ENCODE measurements around the gene ATP6V1G2.

The ATP6V1G2 gene

GRCh38 chr6:31548544-31548873, 2.1 kb upstream of the ATP6V1G2 start:
- DNase-seq (ENCODE audit: low read depth in 3 of 3) = no peak

GRCh38 chr6:31547727-31548543, 1.5 kb upstream of the ATP6V1G2 start:
- no peak for DNase-seq (ENCODE audit: low read depth in 3 of 3)

- peak; percentile 82 to 92 (median 88) for DNase-seq (ENCODE audit: low read depth in 3 of 3)
Observed at GRCh38 chr6:31546958-31547726, 734 bp upstream of the ATP6V1G2 start, which contains the start of gene NFKBIL1. Gene NFKBIL1, plus strand, starts transcription at chr6:31547608. Its CDS starts 87 bp downstream, at chr6:31547695.

GRCh38 chr6:31545291-31545690, 1.1 kb downstream of the ATP6V1G2 start:
- no peak for DNase-seq (ENCODE audit: low read depth in 3 of 3)

GRCh38 chr6:31544676-31545075, 1.7 kb downstream of the ATP6V1G2 start:
- DNase-seq (ENCODE audit: low read depth in 3 of 3) = no peak

GRCh38 chr6:31543639-31544038, 2.8 kb downstream of the ATP6V1G2 start:
- DNase-seq (ENCODE audit: low read depth in 3 of 3) = no peak

- DNase-seq (ENCODE audit: low read depth in 3 of 3) = peak; percentile 84 to 91 (median 88)
Observed at GRCh38 chr6:31541658-31542521, 4.5 kb downstream of the ATP6V1G2 start, which contains the start of gene DDX39B. Gene DDX39B, minus strand, starts transcription at chr6:31542003. Its CDS starts 1,471 bp downstream, at chr6:31540532.

- peak in 2 of 3 donors; percentile 34 to 56 for DNase-seq (ENCODE audit: low read depth in 3 of 3)
Observed at GRCh38 chr6:31541059-31541657, 5.2 kb downstream of the ATP6V1G2 start.

- DNase-seq (ENCODE audit: low read depth in 3 of 3) = no peak
Observed at GRCh38 chr6:31540640-31541039, 5.8 kb downstream of the ATP6V1G2 start.

- no peak for DNase-seq (ENCODE audit: low read depth in 3 of 3)
Observed at GRCh38 chr6:31538805-31539400, 7.5 kb downstream of the ATP6V1G2 start.

- no peak for DNase-seq (ENCODE audit: low read depth in 3 of 3)
Observed at GRCh38 chr6:31535538-31536324, 10.7 kb downstream of the ATP6V1G2 start.

- no peak for DNase-seq (ENCODE audit: low read depth in 3 of 3)
Observed at GRCh38 chr6:31534521-31535040, 11.8 kb downstream of the ATP6V1G2 start.

GRCh38 chr6:31534011-31534410, 12.4 kb downstream of the ATP6V1G2 start:
- no peak for DNase-seq (ENCODE audit: low read depth in 3 of 3)

GRCh38 chr6:31533455-31533841, 13.0 kb downstream of the ATP6V1G2 start:
- DNase-seq (ENCODE audit: low read depth in 3 of 3) = no peak

- no peak for DNase-seq (ENCODE audit: low read depth in 3 of 3)
Observed at GRCh38 chr6:31532644-31533454, 13.6 kb downstream of the ATP6V1G2 start.

- DNase-seq (ENCODE audit: low read depth in 3 of 3) = no peak
Observed at GRCh38 chr6:31531771-31532643, 14.4 kb downstream of the ATP6V1G2 start.

GRCh38 chr6:31531162-31531561, 15.2 kb downstream of the ATP6V1G2 start:
- DNase-seq (ENCODE audit: low read depth in 3 of 3) = no peak

GRCh38 chr6:31530659-31531058, 15.7 kb downstream of the ATP6V1G2 start:
- no peak for DNase-seq (ENCODE audit: low read depth in 3 of 3)
